Measurements from ENCODE around the gene GRPR. TPM values are rescaled to one million over a fixed set of nuclear protein-coding genes. Genes with fewer than 3 reads are reported as not detected.
A peak's percentile ranks its signal among the peaks of the same experiment; 100 is the strongest.

The GRPR gene
- total RNA-seq, 1 experiment from 2014 or later: 0.45 TPM

GRCh38 chrX:16096141-16096540, 27.2 kb upstream of the GRPR start:
- Histone ChIP-seq H3K4me3 (ENCODE audit: low read length) (no peak overlapping the region), H3K9ac (ENCODE audit: low read length) (no peak overlapping the region), H3K4me1 (ENCODE audit: low read length) (peaks cover 6% of the 10 kb centered on the region), H3K27me3 (ENCODE audit: low read length) (0 out of 2 replicates have a peak, but pooled peaks cover 2% of the 10 kb centered on the region), H3K4me2 (ENCODE audit: low read depth, low read length, poor library complexity, severe bottlenecking) (no peak overlapping the region), H3K9me2 (replicated peaks; ENCODE audit: insufficient read depth, low read length) (no peaks in the 10 kb centered on the region), H4K20me1 (ENCODE audit: insufficient read depth, low read depth, low read length) (no peaks in the 10 kb centered on the region), H3K79me2 (ENCODE audit: low read length) (no peaks in the 10 kb centered on the region), H3K9me3 (ENCODE audit: low read length) (no peaks in the 10 kb centered on the region), H3K36me3 (ENCODE audit: insufficient read depth, low read length) (no peaks in the 10 kb centered on the region), H3K27ac (ENCODE audit: low read length) (no peak overlapping the region), H2AFZ (ENCODE audit: low read length) (no peak overlapping the region)
- DNase-seq: no peak

GRCh38 chrX:16100673-16101072, 22.7 kb upstream of the GRPR start:
- H3K4me1 ChIP-seq (ENCODE audit: low read length): peaks cover 32% of the 10 kb centered on the region
- no peaks in the 10 kb centered on the region; the same call in 1 of the 2 replicates for H3K36me3 ChIP-seq (ENCODE audit: insufficient read depth, low read length)
- peaks cover 6% of the 10 kb centered on the region; the same call in 1 of the 2 replicates for H3K9me3 ChIP-seq (ENCODE audit: low read length)
- H2AFZ ChIP-seq (ENCODE audit: low read length): no peak overlapping the region
- no peak overlapping the region for H3K4me2 ChIP-seq (ENCODE audit: low read depth, low read length, poor library complexity, severe bottlenecking)
- no peak overlapping the region for H3K4me3 ChIP-seq (ENCODE audit: low read length)
- DNase-seq: no peak
- H4K20me1 ChIP-seq (ENCODE audit: insufficient read depth, low read depth, low read length): no peaks in the 10 kb centered on the region
- no peaks in the 10 kb centered on the region for H3K9me2 ChIP-seq (replicated peaks; ENCODE audit: insufficient read depth, low read length)
- no peak overlapping the region for H3K27ac ChIP-seq (ENCODE audit: low read length)
- no peak overlapping the region for H3K9ac ChIP-seq (ENCODE audit: low read length)
- peaks cover 4% of the 10 kb centered on the region; the same call in 1 of the 2 replicates for H3K27me3 ChIP-seq (ENCODE audit: low read length)
- H3K79me2 ChIP-seq (ENCODE audit: low read length): no peaks in the 10 kb centered on the region

- no peaks in the 10 kb centered on the region; the same call in 1 of the 2 replicates for H3K36me3 ChIP-seq (ENCODE audit: insufficient read depth, low read length)
- H3K4me2 ChIP-seq (ENCODE audit: low read depth, low read length, poor library complexity, severe bottlenecking): no peak overlapping the region
- H3K27me3 ChIP-seq (ENCODE audit: low read length): peaks cover 2% of the 10 kb centered on the region; the same call in 1 of the 2 replicates
- no peak overlapping the region for H2AFZ ChIP-seq (ENCODE audit: low read length)
- no peaks in the 10 kb centered on the region for H3K9me2 ChIP-seq (replicated peaks; ENCODE audit: insufficient read depth, low read length)
- H3K4me3 ChIP-seq (ENCODE audit: low read length): no peak overlapping the region
- H3K79me2 ChIP-seq (ENCODE audit: low read length): no peaks in the 10 kb centered on the region
- H3K27ac ChIP-seq (ENCODE audit: low read length): no peak overlapping the region
- peaks cover 6% of the 10 kb centered on the region; the same call in 1 of the 2 replicates for H3K9me3 ChIP-seq (ENCODE audit: low read length)
- no peak for DNase-seq
- H3K9ac ChIP-seq (ENCODE audit: low read length): no peak overlapping the region
- peaks cover 39% of the 10 kb centered on the region for H3K4me1 ChIP-seq (ENCODE audit: low read length)
- no peaks in the 10 kb centered on the region for H4K20me1 ChIP-seq (ENCODE audit: insufficient read depth, low read depth, low read length)
Observed at GRCh38 chrX:16101581-16101980, 21.8 kb upstream of the GRPR start.

DNA sequence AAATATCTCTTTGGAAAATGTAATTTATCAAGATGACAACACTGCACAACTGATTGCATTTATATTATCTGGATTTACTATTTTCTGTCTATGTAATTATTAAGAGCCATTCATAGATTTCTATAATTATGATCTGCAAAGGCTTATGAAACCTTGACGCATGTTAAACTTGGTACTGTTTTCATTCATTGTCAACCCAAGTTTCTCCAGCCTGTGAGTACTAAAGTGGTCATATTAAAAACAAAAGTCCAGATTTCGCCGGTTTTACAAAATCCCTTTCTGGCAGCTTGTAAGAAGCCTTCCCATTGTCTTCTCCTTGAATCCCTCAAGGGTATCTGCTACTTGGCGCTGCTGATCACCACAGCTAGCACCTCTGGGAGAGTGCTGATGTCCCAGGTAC, 19.7 kb upstream of the GRPR start:
- peak overlapping the region; percentile 67 for H3K4me2 ChIP-seq (ENCODE audit: low read depth, low read length, poor library complexity, severe bottlenecking)
- peak overlapping the region; percentile 85 for H3K27ac ChIP-seq (ENCODE audit: low read length)

DNA sequence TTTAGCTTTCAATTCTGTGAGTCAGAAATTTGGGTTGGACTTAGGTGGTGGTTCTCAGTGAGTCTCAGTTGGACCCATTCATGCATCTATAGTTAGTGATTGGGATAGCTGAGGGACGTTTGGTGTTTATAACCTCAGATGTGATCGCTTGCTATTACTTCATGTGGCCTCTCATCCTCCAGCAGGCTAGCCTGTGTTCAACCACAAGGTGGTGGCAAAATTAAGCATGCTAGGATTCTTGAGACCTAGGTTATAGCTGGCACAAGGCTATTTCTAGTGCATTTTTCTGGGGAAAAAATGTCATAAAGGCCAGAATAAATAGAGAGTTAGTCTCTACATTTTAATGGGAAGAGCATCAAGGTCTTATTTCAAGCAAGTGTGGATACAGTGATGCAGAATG, 10.9 kb upstream of the GRPR start:
- Histone ChIP-seq H3K79me2 (ENCODE audit: low read length) (no peaks in the 10 kb centered on the region), H3K9me3 (ENCODE audit: low read length) (no peaks in the 10 kb centered on the region)
- no peak for DNase-seq

More for the DNA sequence above, 19.7 kb upstream of the GRPR start:
- Histone ChIP-seq H2AFZ (ENCODE audit: low read length) (no peak overlapping the region), H3K9ac (ENCODE audit: low read length) (peak overlapping the region; percentile 37; the same call in 1 of the 2 replicates), H3K9me2 (replicated peaks; ENCODE audit: insufficient read depth, low read length) (no peaks in the 10 kb centered on the region), H3K4me1 (ENCODE audit: low read length) (peaks cover 50% of the 10 kb centered on the region), H3K27me3 (ENCODE audit: low read length) (peaks cover 2% of the 10 kb centered on the region; the same call in 1 of the 2 replicates), H3K36me3 (ENCODE audit: insufficient read depth, low read length) (no peaks in the 10 kb centered on the region; the same call in 1 of the 2 replicates), H4K20me1 (ENCODE audit: insufficient read depth, low read depth, low read length) (no peaks in the 10 kb centered on the region), H3K9me3 (ENCODE audit: low read length) (peaks cover 6% of the 10 kb centered on the region; the same call in 1 of the 2 replicates), H3K4me3 (ENCODE audit: low read length) (peak overlapping the region; percentile 46), H3K79me2 (ENCODE audit: low read length) (no peaks in the 10 kb centered on the region)
- no peak for DNase-seq

GRCh38 chrX:16113978-16114565, 9.3 kb upstream of the GRPR start:
- Histone ChIP-seq H3K4me1 (ENCODE audit: low read length) (peaks cover 44% of the 10 kb centered on the region), H3K79me2 (ENCODE audit: low read length) (no peaks in the 10 kb centered on the region), H3K9me3 (ENCODE audit: low read length) (no peaks in the 10 kb centered on the region), H3K27ac (ENCODE audit: low read length) (no peak overlapping the region), H3K36me3 (ENCODE audit: insufficient read depth, low read length) (no peaks in the 10 kb centered on the region), H3K9me2 (replicated peaks; ENCODE audit: insufficient read depth, low read length) (no peaks in the 10 kb centered on the region; the same call in 1 of the 2 replicates), H3K27me3 (ENCODE audit: low read length) (0 out of 2 replicates have a peak, but pooled peaks cover 3% of the 10 kb centered on the region), H4K20me1 (ENCODE audit: insufficient read depth, low read depth, low read length) (no peaks in the 10 kb centered on the region), H3K4me3 (ENCODE audit: low read length) (no peak overlapping the region), H3K4me2 (ENCODE audit: low read depth, low read length, poor library complexity, severe bottlenecking) (peak overlapping the region; percentile 39), H2AFZ (ENCODE audit: low read length) (no peak overlapping the region), H3K9ac (ENCODE audit: low read length) (no peak overlapping the region)
- DNase-seq: peak; percentile 82

More for the DNA sequence above, 10.9 kb upstream of the GRPR start:
- H4K20me1 ChIP-seq (ENCODE audit: insufficient read depth, low read depth, low read length): no peaks in the 10 kb centered on the region
- H3K27ac ChIP-seq (ENCODE audit: low read length): no peak overlapping the region
- 0 out of 2 replicates have a peak, but pooled peaks cover 3% of the 10 kb centered on the region for H3K27me3 ChIP-seq (ENCODE audit: low read length)
- no peaks in the 10 kb centered on the region for H3K36me3 ChIP-seq (ENCODE audit: insufficient read depth, low read length)
- no peaks in the 10 kb centered on the region; the same call in 1 of the 2 replicates for H3K9me2 ChIP-seq (replicated peaks; ENCODE audit: insufficient read depth, low read length)
- H3K9ac ChIP-seq (ENCODE audit: low read length): no peak overlapping the region
- peaks cover 40% of the 10 kb centered on the region for H3K4me1 ChIP-seq (ENCODE audit: low read length)
- no peak overlapping the region for H3K4me2 ChIP-seq (ENCODE audit: low read depth, low read length, poor library complexity, severe bottlenecking)
- H3K4me3 ChIP-seq (ENCODE audit: low read length): no peak overlapping the region
- no peak overlapping the region for H2AFZ ChIP-seq (ENCODE audit: low read length)

GRCh38 chrX:16114611-16115010, 8.8 kb upstream of the GRPR start:
- DNase-seq: no peak
- H3K36me3 ChIP-seq (ENCODE audit: insufficient read depth, low read length): no peaks in the 10 kb centered on the region
- H3K9me2 ChIP-seq (replicated peaks; ENCODE audit: insufficient read depth, low read length): no peaks in the 10 kb centered on the region; the same call in 1 of the 2 replicates
- peak overlapping the region; percentile 39 for H3K4me2 ChIP-seq (ENCODE audit: low read depth, low read length, poor library complexity, severe bottlenecking)
- H3K27ac ChIP-seq (ENCODE audit: low read length): no peak overlapping the region
- H3K9ac ChIP-seq (ENCODE audit: low read length): no peak overlapping the region
- H3K79me2 ChIP-seq (ENCODE audit: low read length): no peaks in the 10 kb centered on the region
- H4K20me1 ChIP-seq (ENCODE audit: insufficient read depth, low read depth, low read length): no peaks in the 10 kb centered on the region
- 0 out of 2 replicates have a peak, but pooled peaks cover 3% of the 10 kb centered on the region for H3K27me3 ChIP-seq (ENCODE audit: low read length)
- H3K4me3 ChIP-seq (ENCODE audit: low read length): no peak overlapping the region
- no peaks in the 10 kb centered on the region for H3K9me3 ChIP-seq (ENCODE audit: low read length)
- H3K4me1 ChIP-seq (ENCODE audit: low read length): peaks cover 50% of the 10 kb centered on the region
- no peak overlapping the region for H2AFZ ChIP-seq (ENCODE audit: low read length)

GRCh38 chrX:16119353-16120220, 3.8 kb upstream of the GRPR start:
- Histone ChIP-seq H3K79me2 (ENCODE audit: low read length) (no peaks in the 10 kb centered on the region), H3K9me2 (replicated peaks; ENCODE audit: insufficient read depth, low read length) (no peaks in the 10 kb centered on the region; the same call in 1 of the 2 replicates), H3K27ac (ENCODE audit: low read length) (peak overlapping the region; percentile 59), H3K9me3 (ENCODE audit: low read length) (no peaks in the 10 kb centered on the region), H4K20me1 (ENCODE audit: insufficient read depth, low read depth, low read length) (no peaks in the 10 kb centered on the region), H3K9ac (ENCODE audit: low read length) (peak overlapping the region; percentile 21; the same call in 1 of the 2 replicates), H3K4me3 (ENCODE audit: low read length) (peak overlapping the region; percentile 22; the same call in 1 of the 2 replicates), H3K36me3 (ENCODE audit: insufficient read depth, low read length) (no peaks in the 10 kb centered on the region), H2AFZ (ENCODE audit: low read length) (peak overlapping the region; percentile 25; the same call in 1 of the 2 replicates), H3K4me2 (ENCODE audit: low read depth, low read length, poor library complexity, severe bottlenecking) (peak overlapping the region; percentile 52), H3K4me1 (ENCODE audit: low read length) (peaks cover 50% of the 10 kb centered on the region), H3K27me3 (ENCODE audit: low read length) (no peaks in the 10 kb centered on the region)
- peak; percentile 69 for DNase-seq
